ENCODE results near the gene SMIM3. TPM values are rescaled to one million over a fixed set of nuclear protein-coding genes. Genes with fewer than 3 reads are reported as not detected.
A peak's percentile ranks its signal among the peaks of the same experiment; 100 is the strongest.
"Not testable (repeated sequence)": the region's sequence is repeated elsewhere in the genome, so short reads cannot be mapped to it uniquely, and the experiment has no call there.

The SMIM3 gene
- polyA plus RNA-seq (ENCODE audit: insufficient read length in 10 of 10), result 10 to 100 TPM in 3 of 10 donors, 1 to 10 TPM in 7; 7.4 to 10.4 (median 9.2) TPM
- long read RNA-seq, donor 1, partial matches to known transcripts, result 0 of 2 reads
- long read RNA-seq, donor 1, other reads (novel, unspliced or antisense), result 0 of 2 reads
- long read RNA-seq, donor 2, partial matches to known transcripts, result 0 of 1 reads
- long read RNA-seq, donor 2, other reads (novel, unspliced or antisense), result 0 of 1 reads
- long read RNA-seq, donor 3, result 0 reads
- long read RNA-seq, donor 4, partial matches to known transcripts, result 0 of 3 reads
- long read RNA-seq, donor 4, other reads (novel, unspliced or antisense), result 0 of 3 reads
- long read RNA-seq, donor 5, transcript SMIM3-201 (2 exons, 2,332 nt), result major isoform, 9 of 9 reads
- long read RNA-seq, donor 5, partial matches to known transcripts, result 0 of 9 reads
- long read RNA-seq, donor 5, other reads (novel, unspliced or antisense), result 0 of 9 reads
- long read RNA-seq, donor 6, transcript SMIM3-201 (2 exons, 2,332 nt), result major isoform, 7 of 15 reads
- long read RNA-seq, donor 6, partial matches to known transcripts, result 8 of 15 reads
- long read RNA-seq, donor 6, other reads (novel, unspliced or antisense), result 0 of 15 reads
- long read RNA-seq, donor 7, partial matches to known transcripts, result 0 of 2 reads
- long read RNA-seq, donor 7, other reads (novel, unspliced or antisense), result 0 of 2 reads
- long read RNA-seq, donor 8, partial matches to known transcripts, result 0 of 3 reads
- long read RNA-seq, donor 8, other reads (novel, unspliced or antisense), result 0 of 3 reads
- long read RNA-seq, donor 9, result 0 reads

DNA sequence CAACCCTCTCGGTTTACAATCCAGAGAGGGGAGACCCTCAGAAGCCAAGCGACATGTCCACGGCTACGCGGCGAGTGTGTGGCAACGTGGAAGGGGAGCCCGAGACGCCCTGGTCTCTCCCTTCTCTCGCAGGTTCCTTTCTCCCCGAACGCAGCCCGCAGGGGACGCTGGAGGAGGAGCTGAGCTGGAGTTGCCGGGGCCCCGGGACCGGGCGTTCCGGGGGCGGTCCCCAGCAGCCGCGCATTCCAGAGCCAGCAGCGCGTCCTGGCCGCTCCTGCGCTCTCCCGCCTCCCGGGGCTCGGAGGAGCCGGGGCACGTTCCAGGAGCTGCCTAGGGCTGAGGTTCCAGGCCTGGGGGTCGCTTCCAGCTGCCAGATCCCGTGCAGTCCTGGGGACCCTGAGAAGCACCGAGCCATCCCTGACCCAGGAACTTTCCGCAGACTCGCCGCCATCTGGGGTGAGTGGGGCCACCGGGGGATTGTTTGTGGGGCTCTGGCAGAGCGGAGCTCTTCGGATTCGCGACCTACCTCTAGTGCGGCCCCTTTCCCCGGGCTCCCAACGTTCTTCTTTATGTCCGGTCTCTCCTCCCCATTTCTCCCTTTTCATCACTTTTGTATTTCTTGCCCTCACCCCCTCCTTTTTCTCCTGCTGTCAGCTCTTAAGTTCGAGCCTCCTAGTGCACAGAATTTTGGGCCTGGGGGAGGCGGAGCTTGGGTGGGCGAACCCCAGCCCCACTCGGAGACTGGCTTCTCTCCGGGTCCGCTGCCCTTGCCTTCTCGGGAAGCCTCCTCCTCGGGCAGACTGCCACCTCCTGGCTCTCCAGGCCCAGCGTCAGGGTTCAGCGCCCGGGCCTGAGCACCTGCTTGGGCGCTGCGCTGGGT is at the start of gene SMIM3:
TSS of gene SMIM3 (plus strand) at position 241 of the 880 bp plus-strand sequence. CDS start 16,684 bp downstream, outside the sequence.
- DNase-seq, result peak; percentile 70 to 93 (median 81)

- no peak for DNase-seq
These were observed 48.7 kb upstream of the SMIM3 start for GRCh38 chr5:150729859-150730258.

DNA sequence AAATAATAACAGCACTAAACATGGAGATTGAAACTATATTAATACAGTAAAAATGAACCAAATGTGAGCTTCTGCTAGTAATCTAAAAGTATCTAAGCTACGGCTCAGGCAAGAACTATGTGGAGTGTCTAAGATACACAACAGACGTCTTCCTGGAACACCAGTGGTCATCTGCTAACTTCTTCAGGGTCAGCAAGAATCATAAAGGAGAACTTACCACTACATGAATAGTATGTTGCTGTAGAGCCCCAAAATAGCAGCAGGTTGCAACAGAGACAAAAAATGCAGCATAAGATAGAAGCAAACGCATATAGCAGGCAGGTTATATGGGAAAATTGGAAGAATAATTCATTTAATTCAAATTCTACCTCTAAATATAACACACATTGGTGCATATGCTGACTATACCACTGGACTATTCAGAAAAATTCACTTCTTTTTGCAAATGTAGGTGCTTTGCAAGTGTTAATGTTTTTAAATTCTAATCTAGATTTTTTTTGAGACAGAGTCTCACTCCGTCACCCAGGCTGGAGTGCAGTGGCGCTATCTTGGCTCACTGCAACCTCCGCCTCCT is 46.8 kb upstream of the SMIM3 start:
- peak in 2 of 3 donors; percentile 11 to 14 for DNase-seq

DNA sequence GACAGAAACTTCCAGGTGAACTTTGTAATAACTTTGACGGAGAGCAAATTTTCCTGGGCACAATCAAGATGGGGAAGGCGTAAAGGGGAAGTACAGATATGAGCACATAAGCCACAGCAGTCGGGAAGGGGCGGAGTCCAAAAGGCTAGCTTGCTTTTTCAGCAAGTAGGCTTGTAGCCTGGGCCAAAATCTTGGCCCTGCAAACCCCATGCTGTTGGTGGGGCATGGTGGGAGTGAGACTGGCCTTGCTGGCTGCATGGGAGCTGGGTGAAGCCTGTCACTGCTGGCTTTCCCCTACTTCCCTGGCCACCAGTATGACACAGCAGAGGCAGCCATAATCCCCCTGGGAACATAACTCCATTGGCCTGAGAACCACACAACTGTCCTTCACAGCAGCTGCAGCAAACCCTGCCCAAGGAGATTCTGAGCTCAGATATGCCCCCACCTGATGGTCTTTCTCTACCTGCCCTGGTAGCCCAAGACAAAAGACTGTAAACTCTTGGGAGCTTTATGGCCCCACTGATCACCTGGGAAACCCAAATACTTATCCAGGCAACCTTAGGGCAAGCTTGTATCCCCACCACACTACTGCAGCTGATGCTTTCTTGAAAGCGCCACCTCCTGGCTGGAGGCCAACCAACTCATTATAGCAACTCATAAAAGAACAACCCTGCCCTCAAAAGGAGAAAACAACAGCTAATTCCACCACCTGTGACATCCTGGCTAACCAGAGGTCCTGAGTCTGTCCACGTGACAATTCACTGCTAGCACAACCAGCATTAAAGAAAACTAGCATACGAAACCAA is 43.8 kb upstream of the SMIM3 start:
- DNase-seq, result peak in 2 of 3 donors; percentile 27 to 47

DNA sequence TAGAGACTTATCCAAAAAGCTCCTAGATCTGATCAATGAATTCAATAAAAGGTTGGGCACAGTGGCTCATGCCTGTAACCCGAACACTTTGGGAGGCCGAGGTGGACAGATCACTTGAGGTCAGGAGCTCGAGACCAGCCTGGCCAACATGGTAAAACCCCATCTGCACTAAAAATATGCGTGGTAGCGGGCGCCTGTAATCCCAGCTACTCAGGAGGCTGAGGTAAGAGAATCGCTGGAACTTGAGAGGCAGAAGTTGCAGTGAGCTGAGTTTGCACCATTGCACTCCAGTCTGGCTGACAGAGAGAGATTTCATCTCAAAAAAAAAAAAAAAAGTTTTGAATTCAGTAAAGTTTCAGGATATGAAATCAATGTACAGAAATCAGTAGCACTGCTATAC is 39.7 kb upstream of the SMIM3 start:
- DNase-seq, result no peak

- DNase-seq, result no peak
These were observed 37.6 kb upstream of the SMIM3 start for GRCh38 chr5:150740992-150741391.

GRCh38 chr5:150742455-150743141 is 36.0 kb upstream of the SMIM3 start:
- DNase-seq, result not testable (repeated sequence)

GRCh38 chr5:150743142-150743488 is 35.4 kb upstream of the SMIM3 start:
- not testable (repeated sequence) for DNase-seq

DNA sequence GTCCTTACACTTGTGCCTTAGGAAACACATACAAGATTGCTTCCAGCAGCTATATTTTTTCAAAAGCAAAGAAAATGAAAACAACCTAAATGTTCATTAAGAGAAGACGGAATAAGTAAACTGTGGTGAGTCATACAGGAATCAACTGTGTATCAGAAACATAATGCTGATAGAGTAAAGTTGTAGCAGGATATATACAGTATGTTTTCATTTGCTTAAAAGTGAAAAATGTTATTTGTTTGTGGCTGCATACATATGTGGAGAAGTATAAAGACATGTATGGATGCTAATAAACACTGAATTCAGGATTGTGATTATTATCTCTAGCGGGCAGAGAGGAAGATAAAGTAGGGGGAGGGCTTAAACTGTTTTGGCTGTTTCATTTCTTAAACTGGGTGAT is 28.1 kb upstream of the SMIM3 start:
- DNase-seq, result no peak

- no peak for DNase-seq
These were observed 27.3 kb upstream of the SMIM3 start for GRCh38 chr5:150751096-150751891.

- no peak for DNase-seq
These were observed 25.1 kb upstream of the SMIM3 start for GRCh38 chr5:150753463-150753862.

- DNase-seq, result no peak
These were observed 24.7 kb upstream of the SMIM3 start for GRCh38 chr5:150753863-150754262.

- no peak for DNase-seq
These were observed 21.4 kb upstream of the SMIM3 start for GRCh38 chr5:150757087-150757649.

DNA sequence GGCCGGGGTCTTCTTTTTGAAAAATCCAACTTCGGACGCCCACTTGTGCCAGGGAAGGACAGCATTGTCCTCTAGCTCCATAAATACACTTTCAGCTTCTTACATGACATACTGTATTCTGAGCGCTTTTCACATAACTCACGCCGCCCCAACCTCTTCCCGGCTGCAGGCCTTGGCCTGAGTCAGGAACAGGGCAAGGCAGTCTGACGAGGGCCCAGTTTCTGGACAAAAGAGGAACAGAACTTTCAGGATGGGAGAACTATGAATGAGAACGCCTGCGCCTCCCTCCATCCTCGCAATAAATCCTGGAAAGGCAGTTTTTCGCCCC is 20.4 kb upstream of the SMIM3 start:
- no peak for DNase-seq

DNA sequence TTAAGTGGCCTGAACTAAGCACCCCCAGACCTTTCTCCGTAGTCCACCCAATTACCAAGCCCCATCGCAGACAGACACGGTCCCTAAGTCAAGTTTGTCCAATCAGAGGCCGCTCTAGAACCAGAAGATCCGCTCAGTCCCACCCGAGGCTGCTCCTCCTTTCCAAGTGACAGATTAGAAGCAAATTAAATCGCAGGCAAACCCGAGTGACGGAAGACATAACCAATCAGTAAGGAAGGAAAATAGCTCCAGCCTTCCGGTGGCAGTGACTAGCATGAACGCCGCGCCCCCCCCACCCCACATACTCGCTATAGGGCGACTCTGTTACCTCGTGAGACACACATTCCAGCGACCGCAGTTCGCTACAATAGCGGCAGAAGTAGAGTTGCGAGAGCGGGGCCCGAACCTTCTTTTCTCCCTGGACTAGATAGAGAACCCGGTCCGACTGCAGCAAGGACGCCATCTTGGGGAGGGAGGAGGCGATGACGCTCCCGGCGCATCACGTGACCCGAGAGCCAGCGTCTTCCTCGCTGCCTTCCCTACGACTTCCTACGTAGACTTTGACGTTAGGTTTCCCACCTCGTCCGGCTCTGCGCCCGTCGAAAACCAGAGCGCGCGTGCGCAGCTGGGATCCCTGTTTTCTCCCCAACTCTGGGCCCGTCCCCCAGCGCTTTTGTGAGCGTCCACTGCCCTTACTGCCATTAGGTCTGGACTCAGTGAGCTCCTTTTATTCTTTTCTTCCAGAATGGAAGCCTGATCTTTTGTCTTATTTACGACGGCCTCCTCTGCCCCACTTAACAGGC is 19.8 kb upstream of the SMIM3 start, which contains the start of gene DCTN4:
TSS of gene DCTN4 (minus strand) at position 487 of the 803 bp plus-strand sequence. CDS start at position 463, 24 bp downstream.
- DNase-seq, result peak; percentile 99 to 100 (median 100)

DNA sequence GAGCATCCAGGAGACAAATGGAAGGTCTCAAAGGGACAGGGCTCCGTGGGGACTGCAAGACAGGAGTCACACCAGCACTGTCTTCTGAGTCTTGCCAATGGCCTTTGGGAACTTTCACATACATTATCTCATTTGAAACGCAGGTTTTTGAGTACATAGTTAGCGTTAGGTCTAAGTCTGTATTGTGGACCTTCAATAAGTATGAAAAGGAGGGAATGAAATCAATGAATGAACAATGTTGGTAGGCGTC is 19.3 kb upstream of the SMIM3 start:
- no peak for DNase-seq

GRCh38 chr5:150762211-150762610 is 16.3 kb upstream of the SMIM3 start:
- no peak for DNase-seq

Data from muscle of back (tissue), 13 donors.